ENCODE results near the gene NELFA.

DNA sequence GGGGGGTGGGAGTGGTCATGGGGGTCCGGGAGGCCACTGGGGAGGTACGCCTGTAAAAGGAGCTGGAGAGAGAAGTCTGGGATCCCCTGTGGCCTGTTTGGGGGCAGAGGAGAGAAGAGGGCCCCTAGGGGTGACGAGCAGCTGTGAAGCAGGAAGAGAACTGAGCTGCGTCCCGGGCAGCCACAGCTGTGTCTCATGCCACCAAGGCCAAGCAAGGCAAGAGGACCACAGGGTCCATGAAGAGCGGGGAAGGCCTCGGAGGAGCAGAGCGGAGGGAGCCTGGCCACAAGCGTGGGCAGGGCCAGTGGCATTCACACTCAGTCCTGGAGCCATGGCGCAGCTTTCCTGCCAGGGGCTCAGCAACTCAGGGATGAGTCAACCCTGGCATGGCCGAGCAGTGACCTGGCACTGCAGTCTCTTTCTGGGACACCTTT lies 36.8 kb upstream of the NELFA start:
- TF ChIP-seq CTCF (IDR thresholded peaks at IDR 0.05) (no peak), EP300 (IDR thresholded peaks at IDR 0.05; ENCODE audit: low read depth) (no peak), POLR2AphosphoS5 (IDR thresholded peaks at IDR 0.05) (no peak)

Data from transverse colon (tissue), 4 donors.